Stomach (tissue), 4 donors: ENCODE data around the gene ASPHD1.

Experiments used
- CTCF ChIP-seq, 7 experiments: fragments of 450-650 bp in 4 of 7; fragments of 200-600 bp in 3 of 7; sonication (generic) in 3 of 7; IDR thresholded peaks; one replicate each; pipeline ENCODE4 v1.5.1; 2016 to 2019; ENCODE audit warnings: antibody characterized with exemption in 7 of 7, control low read depth in 2 of 7, mild to moderate bottlenecking in 1 of 7
- EP300 ChIP-seq: sonication (generic); formaldehyde crosslinking; IDR thresholded peaks from one replicate; pipeline ENCODE4 v1.6.1; 2017; ENCODE audit warnings: antibody characterized with exemption
- POLR2A ChIP-seq, 4 donors: fragments of 450-650 bp; IDR thresholded peaks; one replicate each; pipeline ENCODE4 v1.6.1; 2016; ENCODE audit warnings: antibody characterized with exemption in 4 of 4, control low read depth in 2 of 4, mild to moderate bottlenecking in 1 of 4, moderate library complexity in 1 of 4
- POLR2AphosphoS5 ChIP-seq, 3 donors: sonication (generic); formaldehyde crosslinking; IDR thresholded peaks; one replicate each; pipeline ENCODE4 v1.6.1; 2016; ENCODE audit warnings: antibody characterized with exemption in 3 of 3

- TF ChIP-seq POLR2A (IDR thresholded peaks at IDR 0.05) (no peak), CTCF (IDR thresholded peaks at IDR 0.05) (no peak), POLR2AphosphoS5 (IDR thresholded peaks at IDR 0.05) (no peak), EP300 (no peak)
These were observed 50.6 kb downstream of the ASPHD1 start for GRCh38 chr16:29950806-29951461.
